COLO668 (cell line): Measurements from ENCODE around the gene ATF6.
"Not testable (repeated sequence)": the region's sequence is repeated elsewhere in the genome, so short reads cannot be mapped to it uniquely, and the experiment has no call there.

ENCODE experiments used
- DNase-seq: peaks from one replicate; lab custom pipeline; 2025; ENCODE audit not compliant: unreplicated experiment; lab: John Stamatoyannopoulos, UW

ATF6 gene

DNA sequence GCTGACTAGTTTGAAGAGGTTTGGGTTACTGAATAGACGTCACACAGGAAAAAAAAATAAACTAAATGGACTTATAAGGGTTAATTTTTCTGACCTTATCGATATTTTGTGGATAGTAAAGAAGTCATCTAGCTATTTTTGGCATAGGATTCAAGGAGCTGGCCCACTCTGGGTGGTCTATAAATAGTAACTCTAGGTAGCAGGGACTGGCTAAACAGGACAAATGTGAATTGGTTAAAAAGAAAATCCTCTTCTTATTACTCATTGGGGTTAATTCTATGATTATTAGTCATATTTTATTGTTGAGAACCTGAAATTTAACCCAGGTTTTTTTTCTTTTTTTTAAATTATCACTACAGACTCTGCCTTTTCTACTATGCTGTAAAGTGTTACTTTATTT, 61.7 kb downstream of the ATF6 start:
- no peak for DNase-seq

DNA sequence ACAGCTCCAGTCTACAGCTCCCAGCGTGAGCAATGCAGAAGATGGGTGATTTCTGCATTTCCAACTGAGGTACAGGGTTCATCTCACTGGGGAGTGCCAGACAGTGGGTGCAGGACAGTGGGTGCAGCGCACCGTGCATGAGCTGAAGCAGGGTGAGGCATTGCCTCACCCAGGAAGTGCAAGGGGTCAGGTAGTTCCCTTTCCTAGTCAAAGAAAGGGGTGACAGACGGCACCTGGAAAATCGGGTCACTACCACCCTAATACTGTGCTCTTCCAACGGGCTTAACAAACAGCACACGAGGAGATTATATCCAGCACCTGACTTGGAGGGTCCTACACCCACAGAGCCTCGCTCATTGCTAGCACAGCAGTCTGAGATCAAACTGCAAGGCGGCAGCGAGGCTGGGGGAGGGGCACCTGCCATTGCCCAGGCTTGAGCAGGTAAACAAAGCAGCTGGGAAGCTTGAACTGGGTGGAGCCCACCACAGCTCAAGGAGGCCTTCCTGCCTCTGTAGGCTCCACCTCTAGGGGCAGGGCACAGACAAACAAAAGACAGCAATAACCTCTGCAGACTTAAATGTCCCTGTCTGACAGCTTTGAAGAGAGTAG, 66.3 kb downstream of the ATF6 start:
- DNase-seq, result not testable (repeated sequence)

DNA sequence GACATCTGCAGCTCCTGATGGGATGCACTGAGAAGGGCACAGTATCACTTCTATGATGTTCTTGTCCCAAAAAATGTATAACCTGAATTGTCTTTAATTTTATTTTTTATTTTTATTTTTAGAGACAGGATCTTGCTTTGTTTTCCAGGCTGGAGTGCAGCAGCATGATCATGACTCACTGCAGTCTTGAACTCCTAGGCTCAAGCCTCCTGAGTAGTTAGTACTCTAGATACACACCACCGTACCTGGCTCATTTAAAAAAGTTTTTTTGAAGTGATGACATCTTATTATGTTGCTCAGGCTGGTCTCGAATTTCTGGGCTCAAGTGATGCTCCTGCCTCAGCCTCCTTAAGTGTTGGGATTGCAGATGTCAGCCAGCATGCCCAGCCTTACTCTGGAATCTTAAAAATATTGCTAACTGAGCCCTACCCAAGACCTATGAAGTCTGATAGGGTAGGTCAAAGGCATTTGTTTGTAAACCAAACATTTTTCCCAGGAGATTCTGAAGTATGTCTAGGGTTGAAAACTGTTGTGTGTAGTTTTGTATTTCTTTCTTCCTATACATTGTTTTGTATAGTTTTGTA, 68.9 kb downstream of the ATF6 start:
- DNase-seq, result no peak

DNA sequence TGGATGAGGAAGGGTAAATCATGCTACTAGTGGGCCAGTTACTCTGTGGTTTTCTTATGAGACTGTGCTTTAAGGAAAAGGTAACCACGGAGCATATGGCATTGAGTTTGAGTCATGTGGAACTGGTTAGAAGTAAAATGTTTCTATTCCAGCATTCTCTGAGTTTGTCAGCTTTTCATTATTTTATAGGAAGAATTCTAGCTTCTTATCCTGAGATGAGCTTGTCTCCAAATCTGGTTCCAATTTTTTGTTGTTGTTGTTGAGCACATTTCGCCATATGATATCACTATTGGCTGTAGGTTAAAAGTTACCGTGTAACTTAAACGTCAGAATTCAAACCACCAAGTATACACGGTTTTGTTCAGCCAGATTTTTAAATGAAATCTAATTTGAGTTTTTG, 69.9 kb downstream of the ATF6 start:
- DNase-seq, result no peak

DNA sequence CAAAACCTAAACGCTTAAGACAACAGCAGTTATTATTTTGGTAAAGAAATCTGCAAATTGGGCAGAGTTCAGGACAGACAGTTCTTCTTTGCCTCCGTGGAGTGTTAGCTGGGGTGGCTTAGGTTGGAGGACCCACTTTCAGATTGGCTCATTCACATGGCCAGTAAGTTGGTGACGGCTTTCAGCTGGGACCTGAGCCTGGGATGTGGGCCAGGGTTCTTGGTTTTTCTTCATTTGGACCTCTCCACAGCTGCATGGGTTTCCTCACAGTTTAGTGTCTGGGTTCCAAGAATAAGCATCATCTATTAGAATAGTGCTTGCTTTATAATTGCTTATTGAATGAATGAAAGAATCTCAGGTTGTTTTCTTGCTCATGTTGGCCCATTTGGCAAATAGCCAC, 72.2 kb downstream of the ATF6 start:
- DNase-seq, result no peak

DNA sequence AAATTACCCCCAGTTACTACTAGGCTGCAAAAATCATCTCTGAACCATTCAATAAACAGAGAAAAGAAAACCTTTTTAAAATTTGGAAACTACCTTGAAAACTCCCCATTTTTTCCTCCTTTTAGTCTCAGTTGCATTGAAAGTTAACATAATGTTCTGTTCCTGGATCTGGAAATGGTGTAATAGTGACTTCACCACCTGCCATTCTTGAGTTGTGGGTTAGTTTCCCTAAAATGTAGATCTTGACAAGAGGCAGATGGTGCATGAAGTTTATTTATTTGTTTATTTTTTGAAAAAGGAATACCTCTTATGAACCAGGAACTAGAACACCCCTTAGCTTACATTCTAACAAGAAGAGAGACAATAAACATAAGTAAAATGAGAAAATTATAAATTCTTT, 72.8 kb downstream of the ATF6 start:
- no peak for DNase-seq

DNA sequence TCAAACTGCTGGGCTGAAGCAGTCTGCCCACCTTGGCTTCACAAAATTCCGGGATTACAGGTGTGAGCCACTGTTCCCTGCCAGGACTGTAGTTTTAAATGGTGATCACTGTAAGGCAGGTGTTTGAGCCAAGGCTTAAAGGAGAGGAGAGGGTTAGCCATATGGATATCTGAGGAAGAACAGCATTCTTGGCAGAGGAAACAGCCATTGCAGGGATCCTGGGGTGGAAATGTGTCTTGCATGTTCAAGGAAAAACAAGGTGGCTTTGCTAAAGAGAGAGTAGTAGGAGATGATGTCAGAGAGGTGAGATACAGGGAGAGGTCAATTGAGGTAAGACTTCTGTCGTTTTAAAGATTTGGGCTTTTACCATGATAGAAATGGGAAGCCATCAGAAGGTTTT, 73.5 kb downstream of the ATF6 start:
- DNase-seq, result no peak

DNA sequence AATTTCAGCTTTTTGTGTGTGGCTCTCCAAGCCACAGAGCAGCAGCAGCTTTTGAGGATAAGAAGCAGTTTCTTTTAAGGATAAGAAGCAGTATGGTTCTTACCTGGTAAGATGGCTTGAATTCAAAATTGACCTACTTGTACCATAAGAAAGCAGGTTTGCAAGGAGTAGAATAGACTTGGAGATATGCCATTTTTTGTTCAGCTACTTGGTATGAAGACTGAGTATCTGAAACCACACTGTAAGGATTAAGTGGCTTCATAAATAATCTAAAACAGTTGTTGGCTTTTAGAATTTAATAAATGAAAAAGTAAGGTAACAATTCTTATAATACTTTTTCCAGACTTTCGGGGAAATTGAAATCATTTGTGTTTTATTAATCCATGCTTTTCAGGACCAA, 74.2 kb downstream of the ATF6 start:
- no peak for DNase-seq

DNA sequence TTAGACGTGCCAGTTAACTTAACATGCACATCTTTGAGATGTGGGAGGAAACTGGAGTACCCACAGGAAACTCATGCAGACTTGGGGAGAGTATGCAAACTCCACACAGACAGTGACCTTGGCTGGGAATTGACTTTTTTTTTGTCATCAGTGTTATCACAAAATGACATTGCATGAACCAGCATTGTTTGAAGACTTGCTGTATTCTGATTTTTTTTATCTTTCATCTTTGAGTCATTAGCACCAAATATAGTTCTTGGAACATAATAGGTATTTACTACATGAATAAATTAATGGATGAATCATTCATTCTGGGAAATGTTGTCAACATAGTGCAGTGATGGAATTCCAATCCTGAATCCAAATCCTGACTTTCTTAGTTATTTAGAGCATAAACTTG, 77.0 kb downstream of the ATF6 start:
- DNase-seq, result no peak

DNA sequence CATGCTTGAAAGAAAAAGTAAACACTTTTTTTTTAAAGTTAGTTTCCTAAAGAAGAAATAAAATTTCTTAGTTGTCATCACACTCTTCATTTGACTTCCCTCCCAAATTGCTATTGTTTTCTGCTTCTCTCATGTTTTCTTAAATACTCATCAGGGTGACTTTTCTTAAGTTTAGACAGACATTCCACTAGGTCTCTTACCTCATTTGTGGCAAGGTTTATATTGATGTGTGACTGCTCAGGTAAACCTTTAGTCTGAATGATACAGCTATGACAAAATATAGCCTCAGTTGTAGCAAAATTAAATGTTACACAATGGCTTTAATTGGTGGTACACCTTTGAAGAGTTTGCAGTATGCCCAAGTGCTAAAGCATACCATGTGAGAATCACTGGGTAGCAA, 78.6 kb downstream of the ATF6 start:
- no peak for DNase-seq

DNA sequence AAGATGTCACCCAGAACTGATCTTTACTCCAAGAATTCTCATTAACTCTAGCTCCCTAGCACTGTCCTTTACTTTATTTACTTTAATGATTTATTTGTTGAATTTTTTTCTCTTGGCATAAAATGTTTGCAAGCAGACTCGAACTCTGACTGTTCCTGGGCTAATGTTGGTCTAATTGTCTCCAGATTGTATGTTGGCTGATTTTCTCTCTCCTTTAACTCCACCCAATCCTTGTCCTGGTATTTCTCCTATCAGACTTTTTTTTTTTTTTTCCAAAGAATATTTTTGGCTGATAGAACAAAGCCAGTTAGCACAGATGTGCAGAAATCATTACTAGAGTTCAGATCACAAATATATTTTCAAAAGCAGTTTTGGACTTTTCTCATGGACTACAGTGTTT, 82.6 kb downstream of the ATF6 start:
- no peak for DNase-seq

DNA sequence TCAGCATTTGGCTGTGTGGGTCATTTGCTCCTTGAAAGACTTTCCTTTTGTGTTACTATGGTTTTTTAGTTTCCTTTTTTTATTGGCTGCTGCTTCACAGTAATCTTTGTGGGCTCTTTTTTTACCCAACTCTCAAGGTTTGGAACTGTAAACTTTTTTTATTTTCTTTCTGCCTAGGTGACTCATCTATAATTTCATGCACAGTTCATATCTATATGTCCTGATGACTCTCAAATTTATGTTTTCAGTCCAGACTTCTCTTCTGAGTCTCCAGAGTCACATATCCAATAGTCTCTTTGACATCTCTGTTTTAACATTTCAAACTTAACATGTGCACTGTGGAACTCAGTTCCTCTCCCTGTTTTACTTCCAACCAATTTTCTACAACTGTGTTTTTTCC, 83.4 kb downstream of the ATF6 start:
- no peak for DNase-seq

DNA sequence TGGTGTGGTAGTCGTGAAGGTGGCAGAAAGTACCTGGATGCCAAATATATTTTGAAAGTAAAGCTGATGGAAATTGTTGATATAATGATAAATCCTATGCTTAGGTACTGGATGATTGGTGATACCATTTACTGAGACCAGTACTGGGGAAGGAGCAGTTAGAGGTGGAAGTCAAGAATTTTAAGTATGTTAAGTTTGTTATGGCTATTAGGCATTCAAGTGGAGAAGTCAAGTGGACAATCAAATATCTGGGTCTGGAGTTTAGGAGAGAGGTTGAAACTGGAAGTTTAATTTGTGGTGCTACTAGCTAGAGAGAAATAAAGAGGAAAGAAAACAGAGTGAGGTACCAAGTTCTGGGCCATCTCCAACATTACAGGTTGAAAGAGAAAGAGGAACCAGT, 89.1 kb downstream of the ATF6 start:
- no peak for DNase-seq

DNA sequence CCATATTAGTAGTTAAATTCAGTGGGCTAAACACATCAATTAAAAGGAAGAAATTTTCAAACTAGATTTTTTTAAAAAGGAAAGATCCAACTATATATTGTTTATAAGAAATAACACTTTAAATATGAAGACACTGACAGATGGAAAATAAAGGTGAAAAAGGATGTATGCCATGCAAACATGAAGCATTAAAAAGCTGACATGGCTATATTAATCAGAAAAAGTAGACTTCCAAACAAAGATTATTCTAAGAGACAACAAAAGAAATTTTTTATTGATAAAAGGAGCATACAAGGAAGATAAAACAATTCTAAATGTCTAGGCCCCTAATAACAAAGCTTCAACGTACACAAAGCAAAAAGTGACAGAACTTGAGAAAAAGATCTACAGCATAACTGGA, 92.2 kb downstream of the ATF6 start:
- no peak for DNase-seq

DNA sequence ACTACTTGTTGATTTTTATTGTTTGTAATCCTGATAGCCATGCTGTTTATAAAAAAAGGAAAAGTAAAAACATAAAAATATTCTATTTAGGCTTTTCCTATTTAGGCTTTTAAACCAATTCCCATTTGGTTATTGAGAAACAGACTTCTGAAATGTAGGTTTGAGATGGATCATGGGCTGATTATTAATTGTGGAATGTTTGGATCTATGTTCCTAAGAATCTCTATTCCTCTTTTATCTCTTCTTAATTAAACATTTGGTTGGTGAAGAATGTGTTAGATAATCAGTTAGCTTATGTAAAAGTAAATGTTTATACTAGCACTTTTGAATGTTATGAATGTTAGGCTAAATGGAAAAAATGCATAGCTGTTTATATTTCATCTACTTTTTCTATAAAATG, 97.4 kb downstream of the ATF6 start:
- DNase-seq, result no peak

DNA sequence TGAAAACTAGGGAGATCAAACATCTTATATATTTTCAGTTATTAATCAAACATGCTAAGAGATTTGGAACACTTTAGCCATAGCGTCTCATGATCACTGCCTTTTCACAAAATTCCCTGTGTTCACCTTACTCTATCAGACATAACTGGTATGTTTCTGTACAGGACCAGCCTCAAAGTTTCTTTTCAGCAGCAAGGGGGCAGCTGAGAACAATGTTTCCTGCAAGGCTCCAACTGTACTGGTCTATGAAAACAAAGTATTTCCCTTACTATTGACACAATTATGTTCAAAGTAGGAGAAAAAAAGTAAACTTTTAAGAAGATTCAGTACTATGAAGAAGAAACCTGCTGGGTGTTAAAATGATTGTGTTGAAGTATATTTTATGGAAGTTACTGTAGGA, 98.5 kb downstream of the ATF6 start:
- DNase-seq, result no peak

DNA sequence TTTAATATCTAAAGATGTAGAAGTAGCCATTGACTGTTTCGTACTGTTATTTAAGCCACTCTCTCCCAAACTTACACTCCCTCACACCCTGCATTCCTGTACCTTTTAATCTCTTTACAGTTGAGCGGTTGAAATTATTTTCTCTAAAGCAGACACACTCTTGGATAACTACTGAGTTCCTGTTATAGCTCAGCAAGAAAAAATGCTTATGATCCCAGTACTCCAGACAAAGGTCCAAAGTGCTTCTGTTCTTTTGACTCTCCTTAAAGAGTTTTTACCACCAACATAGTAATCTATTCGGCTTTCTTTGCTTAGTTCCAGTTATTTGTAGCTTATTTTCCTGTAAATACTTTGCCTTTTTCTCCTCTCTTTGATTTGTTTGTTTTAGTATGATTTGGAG, 100.1 kb downstream of the ATF6 start:
- DNase-seq, result no peak

DNA sequence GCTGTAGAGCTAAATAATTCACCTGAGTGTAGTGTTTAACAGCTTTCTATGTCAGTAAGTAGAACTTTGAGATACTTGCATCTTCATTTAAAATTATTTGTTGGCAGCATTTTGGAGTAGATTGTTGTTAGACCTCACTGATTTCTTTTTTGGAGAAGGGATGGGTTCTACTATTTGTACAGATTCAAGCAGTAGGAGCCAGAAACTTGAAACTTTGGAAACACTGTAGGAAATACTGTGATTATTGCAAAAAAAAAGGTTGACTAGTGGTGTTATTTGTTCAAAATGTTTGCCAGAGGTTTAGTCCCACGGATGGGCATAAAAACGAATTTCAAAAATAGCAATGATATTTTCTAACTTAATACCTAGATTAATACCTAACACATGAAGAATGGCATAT, 102.7 kb downstream of the ATF6 start:
- no peak for DNase-seq

DNA sequence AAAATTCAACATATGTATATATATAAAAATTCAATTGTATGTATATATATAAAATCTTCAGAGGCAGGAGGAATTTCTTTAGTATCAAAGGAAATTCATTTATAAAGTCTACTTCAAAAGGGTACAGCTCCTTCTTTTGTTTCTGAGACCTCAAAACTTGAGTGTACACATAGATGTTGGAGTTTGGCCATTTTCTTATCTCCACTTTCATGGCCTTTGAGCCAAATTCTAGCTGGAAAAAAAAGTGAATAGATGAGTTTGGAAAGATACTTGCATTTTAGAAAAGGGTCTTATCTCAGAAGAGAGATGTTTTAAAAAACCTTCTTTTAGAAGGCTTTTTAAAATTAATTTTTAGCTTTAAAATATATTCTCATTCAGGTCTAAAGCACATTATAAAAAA, 103.2 kb downstream of the ATF6 start:
- DNase-seq, result no peak

DNA sequence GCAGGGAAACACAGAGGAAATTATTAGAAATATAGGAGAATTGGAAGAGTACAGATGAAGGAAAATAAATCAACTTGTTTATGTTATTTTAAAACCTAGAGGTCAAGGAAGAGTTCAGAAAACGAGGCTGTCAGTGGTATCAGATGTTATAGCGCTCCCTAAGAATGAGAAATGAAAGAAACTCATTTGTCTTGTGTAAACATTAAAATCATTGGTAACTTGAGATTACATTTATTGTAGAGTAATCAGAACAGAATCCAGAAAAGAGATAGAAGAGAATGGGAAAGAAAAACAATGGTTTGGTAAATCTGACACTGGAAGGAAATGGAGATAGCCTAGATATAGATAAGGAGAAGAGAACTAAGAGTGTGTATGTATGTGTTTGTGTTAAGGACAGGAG, 106.4 kb downstream of the ATF6 start:
- no peak for DNase-seq

DNA sequence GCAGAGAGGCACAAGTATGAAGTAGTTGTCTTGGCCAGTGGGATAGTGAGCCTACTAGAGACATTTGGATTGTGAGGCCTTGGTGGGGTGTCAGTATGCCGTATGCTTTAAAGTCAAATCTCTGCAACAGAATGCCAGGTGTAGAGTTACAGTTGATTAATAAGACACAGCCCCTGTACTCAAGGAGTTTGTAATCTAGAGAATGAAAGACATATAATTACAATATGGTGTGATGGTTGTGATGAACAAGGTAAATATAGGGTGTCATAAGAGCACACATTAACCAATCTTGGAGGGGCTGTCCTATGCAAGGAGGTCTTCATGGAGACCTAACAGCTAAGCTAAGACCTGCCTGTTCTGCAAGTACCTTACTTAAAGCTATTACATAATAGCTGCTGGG, 113.1 kb downstream of the ATF6 start:
- DNase-seq, result no peak

DNA sequence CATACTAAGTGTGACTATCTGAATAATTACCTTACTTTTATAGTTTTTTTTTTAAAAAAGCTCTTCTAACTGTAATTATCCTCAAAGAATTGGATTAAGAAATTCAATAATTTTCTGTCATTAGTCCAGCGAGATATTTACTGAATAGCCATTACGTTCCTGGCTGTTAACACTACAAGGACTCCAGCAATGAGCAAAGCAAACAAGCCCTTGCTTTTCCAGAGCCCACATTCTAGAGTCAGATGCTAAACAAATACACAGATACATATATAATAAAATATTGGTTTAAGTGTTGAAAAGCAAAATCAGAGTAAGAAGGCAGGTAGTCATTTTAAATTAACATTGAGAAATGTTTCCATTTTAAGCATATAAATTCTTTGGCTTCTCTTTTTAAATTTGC, 118.4 kb downstream of the ATF6 start:
- no peak for DNase-seq

DNA sequence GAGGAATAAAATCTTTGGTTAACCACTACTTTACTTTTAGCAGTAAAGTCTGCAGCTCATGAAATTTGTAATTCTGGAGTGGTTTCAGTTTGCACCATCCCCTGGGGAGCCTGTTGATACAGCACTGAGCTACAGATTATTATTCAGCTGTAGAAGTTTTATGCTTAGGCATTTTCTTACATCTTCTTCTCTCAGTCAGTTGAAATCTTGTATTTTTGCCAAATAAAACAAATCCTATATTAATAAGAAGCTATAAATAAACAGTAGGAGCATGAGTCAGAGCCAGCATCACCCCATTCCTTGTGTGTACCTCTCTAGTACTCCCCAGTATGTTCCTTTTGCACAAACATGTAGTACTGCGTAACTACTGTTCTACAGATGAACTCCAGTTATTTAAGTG, 118.9 kb downstream of the ATF6 start:
- no peak for DNase-seq

DNA sequence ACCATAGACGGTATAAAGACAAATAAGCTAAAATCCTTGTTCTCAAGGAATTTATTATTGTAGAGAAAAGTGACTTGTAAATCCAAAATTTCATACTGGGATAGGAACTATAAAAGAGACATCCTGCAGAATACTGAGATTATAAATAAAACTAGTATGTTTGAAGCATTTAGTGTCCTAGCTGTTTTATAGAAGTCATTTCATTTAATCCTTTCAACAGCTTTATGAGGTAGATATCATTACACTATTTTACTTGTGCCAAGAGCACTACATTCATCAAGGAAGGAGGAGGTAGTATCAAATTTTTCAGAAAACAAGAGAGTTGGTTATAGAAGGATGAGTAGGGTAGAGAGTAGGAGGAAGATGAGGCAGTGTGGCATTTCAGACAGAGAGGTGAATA, 119.6 kb downstream of the ATF6 start:
- DNase-seq, result no peak
